ENCODE results near the gene WDSUB1.

- TF ChIP-seq CTCF (IDR thresholded peaks at IDR 0.05) (no peak), POLR2A (IDR thresholded peaks at IDR 0.05) (no peak), POLR2AphosphoS5 (IDR thresholded peaks at IDR 0.05) (no peak)
Measured at GRCh38 chr2:159229476-159230144, 56.9 kb downstream of the WDSUB1 start.
